Cardiac muscle cell (in vitro differentiated cells and primary cell): ENCODE data around the gene DNM2. TPM values are rescaled to one million over a fixed set of nuclear protein-coding genes. Genes with fewer than 3 reads are reported as not detected.
"Not testable (repeated sequence)": the region's sequence is repeated elsewhere in the genome, so short reads cannot be mapped to it uniquely, and the experiment has no call there.

Source experiments
- DNase-seq, 2 donors: peaks; one replicate each; pipeline versions ENCODE4 v3.0.0 to v3.0.0-alpha.2; 2010 to 2017; ENCODE audit warnings: low read depth in 1 of 2, low spot score in 1 of 2
- H3K27ac ChIP-seq: fragments of 200-600 bp; sonication (generic); 2 replicates; pipeline ENCODE4 v1.5.1; 2016
- H3K27me3 ChIP-seq: fragments of 200-600 bp; sonication (generic); 2 replicates; pipeline ENCODE4 v1.6.0; 2016; ENCODE audit warnings: control low read depth
- H3K36me3 ChIP-seq: fragments of 200-600 bp; sonication (generic); 2 replicates; pipeline ENCODE4 v1.5.1; 2016; ENCODE audit warnings: control low read depth
- H3K4me1 ChIP-seq: fragments of 200-600 bp; sonication (generic); 2 replicates; pipeline ENCODE4 v1.8.1; 2017; ENCODE audit warnings: low read depth, mild to moderate bottlenecking, mixed run types
- H3K4me3 ChIP-seq: fragments of 200-600 bp; sonication (generic); 2 replicates; pipeline ENCODE4 v1.5.1; 2016; ENCODE audit warnings: mild to moderate bottlenecking
- H3K9me3 ChIP-seq: fragments of 200-600 bp; sonication (generic); 2 replicates; pipeline ENCODE4 v1.5.1; 2017; ENCODE audit warnings: low read depth, mild to moderate bottlenecking, control low read depth
- polyA plus RNA-seq: library from polyadenylated mRNA; unstranded; fragments of >200 nt; fragmentation: Nextera tagmentation; extraction: Ambion mirVana; gene quantifications from 2 replicates; pipeline ENCODE4 v1.2.1, GENCODE V29; 2016
- total RNA-seq: library from RNA; depleted of rRNA; stranded (reverse); fragments of >200 nt; gene quantifications from 2 replicates; pipeline ENCODE4 v1.2.3, GENCODE V29; 2016
- TF ChIP-seq, protein P1 (sequence below): IDR thresholded peaks from 2 replicates; pipeline ENCODE4 v1.5.1; 2012; ENCODE audit warnings: low read depth, mild to moderate bottlenecking, low read length

The DNM2 gene
- total and polyA plus RNA-seq, 2 experiments from 2014 or later, result 122 to 132 TPM

DNA sequence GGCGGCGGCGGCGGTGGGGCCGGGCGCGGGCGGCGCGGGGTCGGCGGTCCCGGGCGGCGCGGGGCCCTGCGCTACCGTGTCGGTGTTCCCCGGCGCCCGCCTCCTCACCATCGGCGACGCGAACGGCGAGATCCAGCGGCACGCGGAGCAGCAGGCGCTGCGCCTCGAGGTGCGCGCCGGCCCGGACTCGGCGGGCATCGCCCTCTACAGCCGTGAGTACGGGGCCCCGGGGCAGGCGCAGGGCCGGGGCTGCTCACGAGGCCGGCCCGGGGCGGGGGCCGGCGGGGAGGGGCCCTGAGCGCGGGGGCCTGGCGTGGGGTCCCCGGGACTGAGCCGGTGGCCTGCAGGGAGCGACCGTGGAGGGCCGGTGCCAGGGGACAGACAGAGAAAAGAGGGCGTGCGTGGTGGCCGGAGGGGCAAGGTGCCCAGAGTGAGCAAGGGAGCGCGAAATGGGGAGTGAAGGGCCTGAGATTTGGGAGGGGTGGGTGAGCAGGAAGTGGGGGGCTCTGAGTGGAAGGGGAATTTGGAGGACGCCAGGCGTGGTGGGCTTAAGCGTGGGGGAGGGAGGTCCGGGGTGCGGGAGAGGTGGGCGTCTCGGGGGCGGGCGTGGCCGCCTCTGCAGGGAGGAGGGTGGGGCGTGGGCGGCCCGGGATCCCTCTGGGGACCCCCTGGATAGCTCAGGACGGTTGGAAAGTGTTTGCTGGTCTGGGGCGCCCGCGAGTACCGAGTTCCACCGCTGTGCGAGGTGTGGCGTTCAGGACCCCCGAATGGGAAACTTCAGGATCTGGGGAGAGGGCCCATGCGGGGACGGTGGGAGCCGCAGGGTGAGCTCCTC lies 154.0 kb downstream of the DNM2 start:
- Histone ChIP-seq H3K27ac (peak overlapping the region; percentile 96), H3K36me3 (no peaks in the 10 kb centered on the region), H3K27me3 (no peaks in the 10 kb centered on the region), H3K4me1 (peaks cover 6% of the 10 kb centered on the region), H3K4me3 (peak overlapping the region; percentile 95), H3K9me3 (no peaks in the 10 kb centered on the region)
- TF ChIP-seq, protein P1, sequence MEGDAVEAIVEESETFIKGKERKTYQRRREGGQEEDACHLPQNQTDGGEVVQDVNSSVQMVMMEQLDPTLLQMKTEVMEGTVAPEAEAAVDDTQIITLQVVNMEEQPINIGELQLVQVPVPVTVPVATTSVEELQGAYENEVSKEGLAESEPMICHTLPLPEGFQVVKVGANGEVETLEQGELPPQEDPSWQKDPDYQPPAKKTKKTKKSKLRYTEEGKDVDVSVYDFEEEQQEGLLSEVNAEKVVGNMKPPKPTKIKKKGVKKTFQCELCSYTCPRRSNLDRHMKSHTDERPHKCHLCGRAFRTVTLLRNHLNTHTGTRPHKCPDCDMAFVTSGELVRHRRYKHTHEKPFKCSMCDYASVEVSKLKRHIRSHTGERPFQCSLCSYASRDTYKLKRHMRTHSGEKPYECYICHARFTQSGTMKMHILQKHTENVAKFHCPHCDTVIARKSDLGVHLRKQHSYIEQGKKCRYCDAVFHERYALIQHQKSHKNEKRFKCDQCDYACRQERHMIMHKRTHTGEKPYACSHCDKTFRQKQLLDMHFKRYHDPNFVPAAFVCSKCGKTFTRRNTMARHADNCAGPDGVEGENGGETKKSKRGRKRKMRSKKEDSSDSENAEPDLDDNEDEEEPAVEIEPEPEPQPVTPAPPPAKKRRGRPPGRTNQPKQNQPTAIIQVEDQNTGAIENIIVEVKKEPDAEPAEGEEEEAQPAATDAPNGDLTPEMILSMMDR, result peak; percentile 5
- DNase-seq, result peak; percentile 21 to 60

DNA sequence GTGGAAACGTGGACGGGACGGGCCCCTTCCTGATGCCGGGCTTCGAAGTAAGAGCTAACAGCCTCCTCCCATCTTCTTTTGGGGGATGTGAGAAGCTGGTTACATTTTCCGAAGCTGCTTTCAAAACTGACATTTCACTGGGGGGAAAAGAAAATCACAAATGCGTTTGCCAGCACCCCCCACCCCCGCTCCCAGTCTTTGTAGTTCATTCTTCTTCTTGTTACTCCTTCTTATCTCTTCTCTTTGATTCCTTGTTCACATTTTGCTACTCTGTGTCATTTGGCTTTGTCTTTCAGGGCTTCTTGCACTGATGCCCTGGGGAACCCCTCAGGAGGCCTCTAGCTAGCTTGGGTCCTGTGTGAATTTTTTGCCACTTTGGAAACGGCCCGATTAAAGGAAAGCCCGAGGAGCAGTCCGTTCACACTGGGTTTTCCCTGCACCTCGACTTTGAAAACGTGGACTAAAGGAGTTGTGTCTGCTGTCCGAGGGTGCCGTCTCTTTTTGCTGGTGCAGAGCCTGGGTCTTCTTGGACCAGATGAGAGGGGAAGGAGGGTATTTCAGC lies 154.7 kb downstream of the DNM2 start:
- Histone ChIP-seq H3K27me3 (no peaks in the 10 kb centered on the region), H3K9me3 (no peaks in the 10 kb centered on the region), H3K4me1 (peaks cover 6% of the 10 kb centered on the region), H3K36me3 (no peaks in the 10 kb centered on the region), H3K27ac (peak overlapping the region; percentile 96), H3K4me3 (peak overlapping the region; percentile 95)
- TF ChIP-seq, protein P1, result no peak
- no peak for DNase-seq

DNA sequence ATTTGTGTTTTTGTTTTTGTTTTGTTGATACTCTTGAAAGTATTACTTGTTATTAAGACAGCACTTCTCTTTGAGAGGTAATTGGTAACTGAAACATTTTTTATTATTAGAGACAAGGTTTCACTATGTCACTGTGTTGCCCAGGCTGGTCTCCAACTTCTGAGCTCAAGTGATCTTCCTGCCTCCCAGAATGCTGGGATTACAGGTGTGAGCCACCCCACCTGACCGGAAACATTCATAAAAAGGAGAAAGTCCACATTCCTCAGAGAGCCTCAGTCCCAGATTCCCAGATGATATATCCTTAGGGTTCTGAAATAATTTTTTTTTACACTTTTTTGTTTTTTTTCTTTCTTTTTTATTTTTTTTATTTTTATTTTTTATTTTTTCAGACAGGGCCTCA lies 156.1 kb downstream of the DNM2 start:
- TF ChIP-seq, protein P1, result no peak
- H3K27me3 ChIP-seq, result no peaks in the 10 kb centered on the region
- DNase-seq, result no peak
- no peak overlapping the region for H3K27ac ChIP-seq
- peaks cover 6% of the 10 kb centered on the region for H3K4me1 ChIP-seq
- no peak overlapping the region for H3K4me3 ChIP-seq
- H3K36me3 ChIP-seq, result no peaks in the 10 kb centered on the region
- H3K9me3 ChIP-seq, result no peaks in the 10 kb centered on the region

DNA sequence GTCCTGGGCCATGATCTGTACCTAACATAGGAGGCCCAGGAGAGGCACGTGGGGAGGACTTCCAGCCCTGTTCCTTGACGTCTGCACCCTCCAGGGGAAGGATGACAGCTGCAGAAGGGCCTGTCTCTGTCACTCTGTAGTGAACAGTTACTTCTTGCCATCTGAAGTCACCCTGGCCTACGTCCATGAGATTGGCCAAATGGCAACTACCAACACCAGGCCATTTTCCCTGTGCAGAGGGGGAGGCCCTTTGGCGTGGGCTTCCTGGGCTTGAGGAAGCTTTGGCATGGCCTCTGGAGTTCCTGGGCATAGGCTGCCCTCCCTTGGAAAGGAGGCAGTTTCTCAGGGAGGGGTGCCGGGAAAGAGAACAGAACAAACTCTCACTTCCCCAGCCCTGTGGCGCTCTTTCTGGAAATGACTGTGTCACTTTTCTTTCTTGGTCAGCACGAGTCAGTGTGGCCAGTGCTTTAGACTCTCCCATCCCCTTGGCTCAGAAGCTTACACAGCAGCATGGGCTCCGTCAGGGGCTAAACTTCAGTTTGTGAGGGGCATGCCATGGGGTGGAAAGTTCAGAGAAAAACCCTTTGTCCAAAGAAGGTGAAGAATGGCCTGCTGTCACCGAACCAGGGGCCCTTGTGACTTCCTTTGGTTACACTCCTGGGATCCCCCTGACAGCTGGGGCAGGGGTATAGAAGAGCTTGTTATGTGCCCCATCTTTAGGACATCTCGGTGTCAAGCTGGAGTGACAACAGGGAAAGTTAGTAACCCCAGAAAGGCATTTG lies 158.8 kb downstream of the DNM2 start:
- DNase-seq, result no peak

DNA sequence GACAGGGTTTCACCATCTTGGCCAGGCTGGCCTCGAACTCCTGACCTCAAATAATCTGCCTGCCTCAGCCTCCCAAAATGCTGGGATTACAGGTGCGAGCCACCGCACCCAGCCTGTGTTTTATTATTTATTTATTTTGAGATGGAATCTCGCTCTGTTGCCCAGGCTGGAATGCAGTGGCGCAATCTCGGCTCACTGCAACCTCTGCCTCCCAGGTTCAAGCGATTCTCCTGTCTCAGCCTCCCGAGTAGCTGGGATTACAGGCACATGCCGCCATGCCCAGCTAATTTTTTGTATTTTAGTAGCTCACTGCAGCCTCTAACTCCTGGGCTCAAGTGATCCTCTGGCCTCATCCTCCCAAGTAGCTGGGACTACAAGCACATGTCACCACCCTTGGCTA lies 159.7 kb downstream of the DNM2 start:
- H3K36me3 ChIP-seq, H3K9me3 ChIP-seq, DNase-seq, H3K4me3 ChIP-seq, H3K27me3 ChIP-seq: not testable (repeated sequence)
- Histone ChIP-seq H3K27ac (peak overlapping the region; percentile 52), H3K4me1 (peaks cover 34% of the 10 kb centered on the region)

More for the DNA sequence above, 158.8 kb downstream of the DNM2 start:
- TF ChIP-seq, protein P1, result no peak
- Histone ChIP-seq H3K4me1 (peaks cover 25% of the 10 kb centered on the region), H3K27ac (peak overlapping the region; percentile 76), H3K27me3 (no peaks in the 10 kb centered on the region), H3K36me3 (no peaks in the 10 kb centered on the region), H3K9me3 (no peaks in the 10 kb centered on the region), H3K4me3 (no peak overlapping the region)
